ENCODE data around the gene RASSF8.
"Not testable (repeated sequence)": the region's sequence is repeated elsewhere in the genome, so short reads cannot be mapped to it uniquely, and the experiment has no call there.

The RASSF8 gene

GRCh38 chr12:26043135-26044006 lies 84.9 kb downstream of the RASSF8 start:
- in situ Hi-C loops (cut with HindIII; ENCODE audit: low pct_ligation_motif_present, low pct_unique_long_range_greater_than_20kb, low sequenced_read_pairs) = no loop called here
- DNase-seq = no peak

GRCh38 chr12:26044007-26044394 lies 85.5 kb downstream of the RASSF8 start:
- no peak for DNase-seq

GRCh38 chr12:26044592-26044991 lies 86.1 kb downstream of the RASSF8 start:
- DNase-seq = no peak
- in situ Hi-C loops (cut with HindIII; ENCODE audit: low pct_ligation_motif_present, low pct_unique_long_range_greater_than_20kb, low sequenced_read_pairs) = no loop called here

More at GRCh38 chr12:26044007-26044394, 85.5 kb downstream of the RASSF8 start:
- in situ Hi-C loops (cut with HindIII; ENCODE audit: low pct_ligation_motif_present, low pct_unique_long_range_greater_than_20kb, low sequenced_read_pairs) = no loop called here

- DNase-seq = no peak
- in situ Hi-C loops (cut with HindIII; ENCODE audit: low pct_ligation_motif_present, low pct_unique_long_range_greater_than_20kb, low sequenced_read_pairs) = no loop called here
Observed at GRCh38 chr12:26046203-26046602, 87.7 kb downstream of the RASSF8 start.

GRCh38 chr12:26046906-26047305 lies 88.4 kb downstream of the RASSF8 start:
- in situ Hi-C loops (cut with HindIII; ENCODE audit: low pct_ligation_motif_present, low pct_unique_long_range_greater_than_20kb, low sequenced_read_pairs) = no loop called here

GRCh38 chr12:26047401-26048226 lies 89.1 kb downstream of the RASSF8 start:
- in situ Hi-C loops (cut with HindIII; ENCODE audit: low pct_ligation_motif_present, low pct_unique_long_range_greater_than_20kb, low sequenced_read_pairs) = no loop called here
- no peak for DNase-seq

More at GRCh38 chr12:26046906-26047305, 88.4 kb downstream of the RASSF8 start:
- DNase-seq = no peak

GRCh38 chr12:26052652-26053051 lies 94.2 kb downstream of the RASSF8 start:
- in situ Hi-C loops (cut with HindIII; ENCODE audit: low pct_ligation_motif_present, low pct_unique_long_range_greater_than_20kb, low sequenced_read_pairs) = no loop called here
- no peak for DNase-seq

- in situ Hi-C loops (cut with HindIII; ENCODE audit: low pct_ligation_motif_present, low pct_unique_long_range_greater_than_20kb, low sequenced_read_pairs) = no loop called here
- DNase-seq = no peak
Observed at GRCh38 chr12:26054383-26054782, 95.9 kb downstream of the RASSF8 start.

- in situ Hi-C loops (cut with HindIII; ENCODE audit: low pct_ligation_motif_present, low pct_unique_long_range_greater_than_20kb, low sequenced_read_pairs) = no loop called here
- DNase-seq = no peak
Observed at GRCh38 chr12:26055087-26055486, 96.6 kb downstream of the RASSF8 start.

GRCh38 chr12:26056335-26056734 lies 97.9 kb downstream of the RASSF8 start:
- no peak for DNase-seq
- in situ Hi-C loops (cut with HindIII; ENCODE audit: low pct_ligation_motif_present, low pct_unique_long_range_greater_than_20kb, low sequenced_read_pairs) = no loop called here

GRCh38 chr12:26057271-26057670 lies 98.8 kb downstream of the RASSF8 start:
- in situ Hi-C loops (cut with HindIII; ENCODE audit: low pct_ligation_motif_present, low pct_unique_long_range_greater_than_20kb, low sequenced_read_pairs); DNase-seq: not testable (repeated sequence)

- DNase-seq = peak; percentile 20
- in situ Hi-C loops (cut with HindIII; ENCODE audit: low pct_ligation_motif_present, low pct_unique_long_range_greater_than_20kb, low sequenced_read_pairs) = no loop called here
Observed at GRCh38 chr12:26058308-26058707, 99.8 kb downstream of the RASSF8 start.

- no peak for DNase-seq
- in situ Hi-C loops (cut with HindIII; ENCODE audit: low pct_ligation_motif_present, low pct_unique_long_range_greater_than_20kb, low sequenced_read_pairs) = no loop called here
Observed at GRCh38 chr12:26058818-26059217, 100.3 kb downstream of the RASSF8 start.

GRCh38 chr12:26062006-26062405 lies 103.5 kb downstream of the RASSF8 start:
- in situ Hi-C loops (cut with HindIII; ENCODE audit: low pct_ligation_motif_present, low pct_unique_long_range_greater_than_20kb, low sequenced_read_pairs) = no loop called here
- DNase-seq = no peak

GRCh38 chr12:26062566-26062965 lies 104.1 kb downstream of the RASSF8 start:
- in situ Hi-C loops (cut with HindIII; ENCODE audit: low pct_ligation_motif_present, low pct_unique_long_range_greater_than_20kb, low sequenced_read_pairs) = no loop called here

GRCh38 chr12:26065451-26065850 lies 107.0 kb downstream of the RASSF8 start:
- in situ Hi-C loops (cut with HindIII; ENCODE audit: low pct_ligation_motif_present, low pct_unique_long_range_greater_than_20kb, low sequenced_read_pairs) = no loop called here
- no peak for DNase-seq

More at GRCh38 chr12:26062566-26062965, 104.1 kb downstream of the RASSF8 start:
- DNase-seq = peak; percentile 44

- DNase-seq = no peak
- in situ Hi-C loops (cut with HindIII; ENCODE audit: low pct_ligation_motif_present, low pct_unique_long_range_greater_than_20kb, low sequenced_read_pairs) = no loop called here
Observed at GRCh38 chr12:26068503-26068902, 110.0 kb downstream of the RASSF8 start.

GRCh38 chr12:26069796-26070195 lies 111.3 kb downstream of the RASSF8 start:
- in situ Hi-C loops (cut with HindIII; ENCODE audit: low pct_ligation_motif_present, low pct_unique_long_range_greater_than_20kb, low sequenced_read_pairs) = no loop called here
- DNase-seq = no peak

- in situ Hi-C loops (cut with HindIII; ENCODE audit: low pct_ligation_motif_present, low pct_unique_long_range_greater_than_20kb, low sequenced_read_pairs) = no loop called here
- no peak for DNase-seq
Observed at GRCh38 chr12:26077915-26078702, 119.6 kb downstream of the RASSF8 start.

Data from ACHN (cell line).